ENCODE measurements around the gene TBCB.

DNA sequence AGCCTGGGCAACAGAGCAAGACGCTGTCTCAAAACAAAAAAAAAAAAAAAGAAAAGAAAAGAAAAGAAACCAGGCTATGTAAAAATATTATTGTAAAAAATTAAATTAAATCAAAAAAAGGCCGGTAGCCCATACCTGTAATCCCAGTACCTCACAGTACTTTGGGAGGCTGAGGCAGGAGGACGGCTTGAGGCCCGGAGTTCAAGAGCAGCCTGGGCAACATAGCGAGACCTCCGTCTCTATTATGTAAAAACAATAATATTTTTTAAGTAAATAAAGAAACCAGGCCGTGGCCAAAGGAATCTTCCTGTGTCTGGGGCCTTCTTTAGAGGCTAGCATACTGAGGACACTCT, 23.8 kb downstream of the TBCB start:
- TF ChIP-seq, protein P1, sequence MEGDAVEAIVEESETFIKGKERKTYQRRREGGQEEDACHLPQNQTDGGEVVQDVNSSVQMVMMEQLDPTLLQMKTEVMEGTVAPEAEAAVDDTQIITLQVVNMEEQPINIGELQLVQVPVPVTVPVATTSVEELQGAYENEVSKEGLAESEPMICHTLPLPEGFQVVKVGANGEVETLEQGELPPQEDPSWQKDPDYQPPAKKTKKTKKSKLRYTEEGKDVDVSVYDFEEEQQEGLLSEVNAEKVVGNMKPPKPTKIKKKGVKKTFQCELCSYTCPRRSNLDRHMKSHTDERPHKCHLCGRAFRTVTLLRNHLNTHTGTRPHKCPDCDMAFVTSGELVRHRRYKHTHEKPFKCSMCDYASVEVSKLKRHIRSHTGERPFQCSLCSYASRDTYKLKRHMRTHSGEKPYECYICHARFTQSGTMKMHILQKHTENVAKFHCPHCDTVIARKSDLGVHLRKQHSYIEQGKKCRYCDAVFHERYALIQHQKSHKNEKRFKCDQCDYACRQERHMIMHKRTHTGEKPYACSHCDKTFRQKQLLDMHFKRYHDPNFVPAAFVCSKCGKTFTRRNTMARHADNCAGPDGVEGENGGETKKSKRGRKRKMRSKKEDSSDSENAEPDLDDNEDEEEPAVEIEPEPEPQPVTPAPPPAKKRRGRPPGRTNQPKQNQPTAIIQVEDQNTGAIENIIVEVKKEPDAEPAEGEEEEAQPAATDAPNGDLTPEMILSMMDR (conservative IDR thresholded peaks at IDR 0.05; ENCODE audit: low read depth, low read length) = no peak
- TF ChIP-seq CEBPB (IDR thresholded peaks at IDR 0.05; ENCODE audit: low read depth, low read length) = no peak
- no peak for TF ChIP-seq POLR2A (IDR thresholded peaks at IDR 0.05; ENCODE audit: low read depth, low read length)
- TF ChIP-seq MAZ (IDR thresholded peaks at IDR 0.05; ENCODE audit: borderline replicate concordance, low read depth, low read length) = no peak
- no peak for TF ChIP-seq RFX5 (IDR thresholded peaks at IDR 0.05; ENCODE audit: low read depth, low read length)
- no peak for TF ChIP-seq RAD21 (IDR thresholded peaks at IDR 0.05; ENCODE audit: low read length)
- TF ChIP-seq CHD1 (IDR thresholded peaks at IDR 0.05; ENCODE audit: low read depth, low read length) = no peak
